22Rv1 (cell line): Measurements from ENCODE around the gene TNS1.

Experiments
- ZFX ChIP-seq: fragments of 450-650 bp; IDR thresholded peaks from 2 replicates; pipeline ENCODE4 v1.6.1; 2017; ENCODE audit warnings: antibody characterized with exemption, borderline replicate concordance
- TF ChIP-seq, protein P1 (sequence below): fragments of 450-650 bp; IDR thresholded peaks from 2 replicates; pipeline ENCODE4 v1.5.1; 2017; ENCODE audit warnings: mild to moderate bottlenecking

DNA sequence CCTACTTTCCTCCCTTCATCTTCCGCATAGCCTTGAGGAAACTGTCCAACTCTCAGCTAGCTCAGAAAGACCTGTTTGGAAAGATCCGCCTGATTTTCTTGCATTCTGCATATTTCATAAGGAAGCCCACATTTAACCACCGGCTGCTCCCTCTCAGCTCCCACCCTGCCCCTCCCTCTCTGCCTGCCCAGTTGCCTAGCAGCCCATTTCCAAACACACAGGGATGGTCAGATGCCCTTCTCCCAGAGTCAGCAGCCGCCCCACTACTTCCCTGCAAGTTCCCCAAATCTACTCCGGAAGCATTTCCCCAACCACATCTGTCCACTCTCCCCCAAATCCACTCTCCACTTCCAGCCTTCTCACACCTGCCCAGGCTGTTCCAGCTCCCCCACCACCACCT lies 96.0 kb downstream of the TNS1 start:
- TF ChIP-seq, protein P1, sequence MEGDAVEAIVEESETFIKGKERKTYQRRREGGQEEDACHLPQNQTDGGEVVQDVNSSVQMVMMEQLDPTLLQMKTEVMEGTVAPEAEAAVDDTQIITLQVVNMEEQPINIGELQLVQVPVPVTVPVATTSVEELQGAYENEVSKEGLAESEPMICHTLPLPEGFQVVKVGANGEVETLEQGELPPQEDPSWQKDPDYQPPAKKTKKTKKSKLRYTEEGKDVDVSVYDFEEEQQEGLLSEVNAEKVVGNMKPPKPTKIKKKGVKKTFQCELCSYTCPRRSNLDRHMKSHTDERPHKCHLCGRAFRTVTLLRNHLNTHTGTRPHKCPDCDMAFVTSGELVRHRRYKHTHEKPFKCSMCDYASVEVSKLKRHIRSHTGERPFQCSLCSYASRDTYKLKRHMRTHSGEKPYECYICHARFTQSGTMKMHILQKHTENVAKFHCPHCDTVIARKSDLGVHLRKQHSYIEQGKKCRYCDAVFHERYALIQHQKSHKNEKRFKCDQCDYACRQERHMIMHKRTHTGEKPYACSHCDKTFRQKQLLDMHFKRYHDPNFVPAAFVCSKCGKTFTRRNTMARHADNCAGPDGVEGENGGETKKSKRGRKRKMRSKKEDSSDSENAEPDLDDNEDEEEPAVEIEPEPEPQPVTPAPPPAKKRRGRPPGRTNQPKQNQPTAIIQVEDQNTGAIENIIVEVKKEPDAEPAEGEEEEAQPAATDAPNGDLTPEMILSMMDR, result no peak
- TF ChIP-seq ZFX, result no peak
